Measurements from ENCODE around the gene FOXO3. TPM values are rescaled to one million over a fixed set of nuclear protein-coding genes. Genes with fewer than 3 reads are reported as not detected.

The FOXO3 gene
- total and polyA plus RNA-seq, 2 donors from 2014 or later: 9.4 to 76.1 TPM

GRCh38 chr6:108543175-108543940 lies 17.4 kb upstream of the FOXO3 start:
- no peak for DNase-seq
- Histone ChIP-seq H3K4me1 (ENCODE audit: control insufficient read depth in 2 of 3, insufficient read depth in 2 of 3, low read depth in 1 of 3, low read length in 3 of 3) (peaks cover 0 to 8% (median 6%) of the 10 kb centered on the region in 3 donors), H3K36me3 (ENCODE audit: control insufficient read depth in 2 of 3, insufficient read depth in 3 of 3, low read length in 3 of 3) (no peaks in the 10 kb centered on the region), H3K27me3 (ENCODE audit: control insufficient read depth, insufficient read depth, low read length) (no peaks in the 10 kb centered on the region), H3K9ac (ENCODE audit: low read length in 3 of 3) (no peak overlapping the region), H3K27ac (ENCODE audit: low read depth in 2 of 2, low read length in 2 of 2) (no peak overlapping the region), H3K4me3 (ENCODE audit: low read length in 3 of 3) (no peak overlapping the region), H3K9me3 (ENCODE audit: control insufficient read depth in 2 of 3, insufficient read depth in 1 of 3, low read length in 3 of 3) (no peaks in the 10 kb centered on the region)
- FAIRE-seq: no peak
- no peak for TF ChIP-seq CTCF (IDR thresholded peaks at IDR 0.05; ENCODE audit: borderline replicate concordance, extremely low read depth, insufficient read depth)
- intact Hi-C loops (cut with DNase I): loop anchor here (5.0 kb wide), 1 partner anchor 529 kb away; no protein-coding TSS in a partner anchor

GRCh38 chr6:108544606-108545005 lies 16.1 kb upstream of the FOXO3 start:
- no peak overlapping the region for H3K4me3 ChIP-seq (ENCODE audit: low read length in 3 of 3)
- no peak overlapping the region for H3K27ac ChIP-seq (ENCODE audit: low read depth in 2 of 2, low read length in 2 of 2)
- intact Hi-C loops (cut with DNase I): loop anchor here (5.0 kb wide), 2 partner anchors 343 to 528 kb away; no protein-coding TSS in a partner anchor
- FAIRE-seq (no peak), DNase-seq (no peak)
- peaks cover 0 to 8% (median 6%) of the 10 kb centered on the region in 3 donors for H3K4me1 ChIP-seq (ENCODE audit: control insufficient read depth in 2 of 3, insufficient read depth in 2 of 3, low read depth in 1 of 3, low read length in 3 of 3)
- H3K9ac ChIP-seq (ENCODE audit: low read length in 3 of 3): no peak overlapping the region
- H3K27me3 ChIP-seq (ENCODE audit: control insufficient read depth, insufficient read depth, low read length): no peaks in the 10 kb centered on the region
- H3K36me3 ChIP-seq (ENCODE audit: control insufficient read depth in 2 of 3, insufficient read depth in 3 of 3, low read length in 3 of 3): no peaks in the 10 kb centered on the region
- no peak for TF ChIP-seq CTCF (IDR thresholded peaks at IDR 0.05; ENCODE audit: borderline replicate concordance, extremely low read depth, insufficient read depth)
- no peaks in the 10 kb centered on the region for H3K9me3 ChIP-seq (ENCODE audit: control insufficient read depth in 2 of 3, insufficient read depth in 1 of 3, low read length in 3 of 3)

GRCh38 chr6:108546079-108547049 lies 14.4 kb upstream of the FOXO3 start:
- DNase-seq (no peak), FAIRE-seq (no peak)
- no peaks in the 10 kb centered on the region for H3K36me3 ChIP-seq (ENCODE audit: control insufficient read depth in 2 of 3, insufficient read depth in 3 of 3, low read length in 3 of 3)
- H3K4me3 ChIP-seq (ENCODE audit: low read length in 3 of 3): no peak overlapping the region
- H3K27ac ChIP-seq (ENCODE audit: low read depth in 2 of 2, low read length in 2 of 2): no peak overlapping the region
- intact Hi-C loops (cut with DNase I): loop anchor here (5.0 kb wide), 1 partner anchor 341 kb away; no protein-coding TSS in a partner anchor
- TF ChIP-seq CTCF (IDR thresholded peaks at IDR 0.05; ENCODE audit: borderline replicate concordance, extremely low read depth, insufficient read depth): no peak
- H3K9ac ChIP-seq (ENCODE audit: low read length in 3 of 3): no peak overlapping the region
- no peaks in the 10 kb centered on the region for H3K9me3 ChIP-seq (ENCODE audit: control insufficient read depth in 2 of 3, insufficient read depth in 1 of 3, low read length in 3 of 3)
- peaks cover 0 to 8% (median 6%) of the 10 kb centered on the region in 3 donors for H3K4me1 ChIP-seq (ENCODE audit: control insufficient read depth in 2 of 3, insufficient read depth in 2 of 3, low read depth in 1 of 3, low read length in 3 of 3)
- H3K27me3 ChIP-seq (ENCODE audit: control insufficient read depth, insufficient read depth, low read length): no peaks in the 10 kb centered on the region
